Uterus (tissue), 2 donors: ENCODE results near the gene RHO.

Experiments
- CTCF ChIP-seq, 4 experiments: fragments of 200-600 bp in 2 of 4; fragments of 450-650 bp in 2 of 4; sonication (generic) in 2 of 4; IDR thresholded peaks; one replicate each; pipeline ENCODE4 v1.5.1; 2016 to 2019; ENCODE audit warnings: antibody characterized with exemption in 4 of 4, mild to moderate bottlenecking in 2 of 4, moderate library complexity in 1 of 4
- POLR2A ChIP-seq, 2 donors: fragments of 450-650 bp; IDR thresholded peaks; one replicate each; pipeline ENCODE4 v1.6.1; 2016; ENCODE audit warnings: antibody characterized with exemption in 2 of 2, mild to moderate bottlenecking in 1 of 2, moderate library complexity in 1 of 2

GRCh38 chr3:129547241-129547640 is 18.8 kb downstream of the RHO start:
- TF ChIP-seq CTCF (IDR thresholded peaks at IDR 0.05) (no peak), POLR2A (IDR thresholded peaks at IDR 0.05) (no peak)
